ENCODE measurements around the gene TENT4A. TPM values are rescaled to one million over a fixed set of nuclear protein-coding genes. Genes with fewer than 3 reads are reported as not detected.

Gene TENT4A
- total RNA-seq, 1 experiment from 2014 or later, result 29.2 TPM

- TF ChIP-seq ZNF281 (CRISPR knock-in tag; IDR thresholded peaks at IDR 0.05) (no peak), SOX15 (CRISPR knock-in tag; IDR thresholded peaks at IDR 0.05) (no peak), JAZF1 (CRISPR knock-in tag; IDR thresholded peaks at IDR 0.05) (no peak), FOXJ3 (CRISPR knock-in tag; IDR thresholded peaks at IDR 0.05; ENCODE audit: borderline replicate concordance) (no peak), NR3C1 (CRISPR knock-in tag; conservative IDR thresholded peaks at IDR 0.05; ENCODE audit: low read depth) (no peak), ETV6 (CRISPR knock-in tag; IDR thresholded peaks at IDR 0.05) (no peak), ESRRA (CRISPR knock-in tag; IDR thresholded peaks at IDR 0.05; ENCODE audit: borderline replicate concordance) (no peak), ELF4 (CRISPR knock-in tag; IDR thresholded peaks at IDR 0.05; ENCODE audit: low read depth) (no peak)
Measured at GRCh38 chr5:6732634-6733410, 19.6 kb downstream of the TENT4A start (continued).

GRCh38 chr5:6733411-6734242 is 20.4 kb downstream of the TENT4A start:
- CTCF ChIA-PET, result no interaction called here
- H3K4me1 Mint-ChIP-seq, result peaks cover 32% of the 10 kb centered on the region
- no peak overlapping the region for H3K27ac Mint-ChIP-seq

More at GRCh38 chr5:6733411-6734242, 20.4 kb downstream of the TENT4A start:
- Mint-ChIP-seq H3K9me3 (no peaks in the 10 kb centered on the region), H3K27me3 (ENCODE audit: low read depth) (no peaks in the 10 kb centered on the region), H3K36me3 (peaks cover 10% of the 10 kb centered on the region), H3K4me3 (no peak overlapping the region)
- TF ChIP-seq KAT7 (CRISPR knock-in tag; IDR thresholded peaks at IDR 0.05; ENCODE audit: borderline replicate concordance), result no peak
- no peak for TF ChIP-seq SMAD3 (CRISPR knock-in tag; IDR thresholded peaks at IDR 0.05; ENCODE audit: borderline replicate concordance)
- TF ChIP-seq AR (CRISPR knock-in tag; IDR thresholded peaks at IDR 0.05), result no peak
- no peak for TF ChIP-seq NR3C1 (CRISPR knock-in tag; conservative IDR thresholded peaks at IDR 0.05; ENCODE audit: low read depth)
- TF ChIP-seq NR1H2 (CRISPR knock-in tag; IDR thresholded peaks at IDR 0.05), result no peak
- TF ChIP-seq FOXK1 (CRISPR knock-in tag; IDR thresholded peaks at IDR 0.05), result no peak
- no peak for TF ChIP-seq ZBTB43 (CRISPR knock-in tag; IDR thresholded peaks at IDR 0.05)
- TF ChIP-seq RELA (CRISPR knock-in tag; IDR thresholded peaks at IDR 0.05; ENCODE audit: borderline replicate concordance), result no peak
- no peak for TF ChIP-seq RORB (CRISPR knock-in tag; IDR thresholded peaks at IDR 0.05)
- no peak for TF ChIP-seq NR2C2 (CRISPR knock-in tag; IDR thresholded peaks at IDR 0.05)
- no peak for TF ChIP-seq PRDM15 (CRISPR knock-in tag; IDR thresholded peaks at IDR 0.05)
- no peak for TF ChIP-seq CTCF (IDR thresholded peaks at IDR 0.05)
- no peak for TF ChIP-seq MLX (CRISPR knock-in tag; IDR thresholded peaks at IDR 0.05)
- ATAC-seq (no peak), DNase-seq (ENCODE audit: low spot score) (no peak)
- POLR2A ChIA-PET, result no interaction called here

All from WTC11 (cell line).